ENCODE data around the gene IGLL5. TPM values are rescaled to one million over a fixed set of nuclear protein-coding genes. Genes with fewer than 3 reads are reported as not detected.

Gene IGLL5
- total and polyA plus RNA-seq, 9 of the 15 experiments (the other 6 are each of a cell fraction or from before 2014, with no cell fraction given): not detected

- no peak for TF ChIP-seq ZBTB40 (IDR thresholded peaks at IDR 0.05)
- 0 out of 2 replicates have a peak, but pooled peaks have one; percentile 26 for TF ChIP-seq ZBTB40 (CRISPR knock-in tag; IDR thresholded peaks at IDR 0.05)
- TF ChIP-seq ZNF184 (CRISPR knock-in tag; IDR thresholded peaks at IDR 0.05): peak; percentile 61; the same call in 1 of the 2 replicates
Observed at GRCh38 chr22:22857607-22858558, 29.7 kb upstream of the IGLL5 start (continued).

Data from K562 (cell line).